DND-41 (cell line): ENCODE results near the gene OTOR.
A peak's percentile ranks its signal among the peaks of the same experiment; 100 is the strongest.

Experiments
- ATAC-seq: fragments of 200-7000 bp; cut with Tn5 transposase; 3 replicates; pipeline ENCODE4 v1.9.1; 2021; ENCODE audit warnings: low read depth; ENCODE audit not compliant: insufficient read depth
- DNase-seq: peaks from one replicate; pipeline ENCODE4 v3.0.0-alpha.2; 2020
- H2AFZ ChIP-seq: 2 replicates; pipeline ENCODE4 v1.6.0; 2012; ENCODE audit warnings: low read depth, low read length
- H3K27ac ChIP-seq: 2 replicates; pipeline ENCODE4 v1.5.1; 2012; ENCODE audit warnings: low read length, inconsistent platforms
- H3K27me3 ChIP-seq: fragments of 200-600 bp; sonication (generic); 2 replicates; pipeline ENCODE4 v1.6.0; 2012; ENCODE audit warnings: low read length, mild to moderate bottlenecking, inconsistent platforms; ENCODE audit not compliant: insufficient read depth, poor library complexity
- H3K36me3 ChIP-seq: 2 replicates; pipeline ENCODE4 v1.5.1; 2012; ENCODE audit warnings: low read length, inconsistent platforms; ENCODE audit not compliant: insufficient read depth
- H3K4me1 ChIP-seq: 2 replicates; pipeline ENCODE4 v1.5.1; 2012; ENCODE audit warnings: mild to moderate bottlenecking, low read length; ENCODE audit not compliant: insufficient read depth
- H3K4me2 ChIP-seq: 2 replicates; pipeline ENCODE4 v1.6.0; 2012; ENCODE audit warnings: mild to moderate bottlenecking, moderate library complexity, low read length, inconsistent platforms; ENCODE audit not compliant: insufficient read depth
- H3K4me3 ChIP-seq, 2 experiments: fragments of 200-600 bp in 1 of 2; shearing (Covaris generic) in 1 of 2; 2 replicates each; pipeline ENCODE4 v1.5.1; 2012 to 2016; ENCODE audit warnings: inconsistent platforms in 2 of 2, low read length in 2 of 2, mild to moderate bottlenecking in 2 of 2, low read depth in 1 of 2, moderate library complexity in 1 of 2
- H3K79me2 ChIP-seq: 2 replicates; pipeline ENCODE4 v1.6.0; 2012; ENCODE audit warnings: low read length, inconsistent platforms; ENCODE audit not compliant: insufficient read depth
- H3K9ac ChIP-seq: 2 replicates; pipeline ENCODE4 v1.6.0; 2012; ENCODE audit warnings: low read depth, mild to moderate bottlenecking, inconsistent platforms, low read length, moderate library complexity
- H3K9me3 ChIP-seq: 2 replicates; pipeline ENCODE4 v1.5.1; 2012; ENCODE audit warnings: low read length, moderate library complexity, mild to moderate bottlenecking, inconsistent platforms; ENCODE audit not compliant: insufficient read depth, severe bottlenecking
- H4K20me1 ChIP-seq: 2 replicates; pipeline ENCODE4 v1.6.0; 2012; ENCODE audit warnings: low read length; ENCODE audit not compliant: insufficient read depth
- CTCF ChIP-seq: IDR thresholded peaks from 2 replicates; pipeline ENCODE4 v1.5.1; 2012; ENCODE audit warnings: borderline replicate concordance, low read length, moderate library complexity, mild to moderate bottlenecking; ENCODE audit not compliant: poor library complexity, severe bottlenecking; ENCODE audit errors: extremely low read depth
- EZH2 ChIP-seq: IDR thresholded peaks from 3 replicates; pipeline ENCODE4 v1.6.1; 2012; ENCODE audit warnings: borderline replicate concordance, low read depth, mild to moderate bottlenecking, moderate library complexity, low read length, inconsistent platforms; ENCODE audit not compliant: severe bottlenecking

Gene OTOR

GRCh38 chr20:16759181-16759563 lies 11.0 kb downstream of the OTOR start:
- no peaks in the 10 kb centered on the region for H3K79me2 ChIP-seq
- ATAC-seq (no peak), DNase-seq (no peak)
- H3K4me2 ChIP-seq, result no peak overlapping the region
- no peaks in the 10 kb centered on the region for H3K36me3 ChIP-seq
- no peak overlapping the region for H3K9ac ChIP-seq
- H3K4me3 ChIP-seq, result no peak overlapping the region
- H3K27me3 ChIP-seq, result peaks cover 15% of the 10 kb centered on the region
- no peaks in the 10 kb centered on the region for H4K20me1 ChIP-seq
- H3K9me3 ChIP-seq, result no peaks in the 10 kb centered on the region
- no peak overlapping the region for H3K27ac ChIP-seq
- TF ChIP-seq CTCF (no peak), EZH2 (no peak)
- no peaks in the 10 kb centered on the region for H3K4me1 ChIP-seq
- H2AFZ ChIP-seq, result no peak overlapping the region

DNA sequence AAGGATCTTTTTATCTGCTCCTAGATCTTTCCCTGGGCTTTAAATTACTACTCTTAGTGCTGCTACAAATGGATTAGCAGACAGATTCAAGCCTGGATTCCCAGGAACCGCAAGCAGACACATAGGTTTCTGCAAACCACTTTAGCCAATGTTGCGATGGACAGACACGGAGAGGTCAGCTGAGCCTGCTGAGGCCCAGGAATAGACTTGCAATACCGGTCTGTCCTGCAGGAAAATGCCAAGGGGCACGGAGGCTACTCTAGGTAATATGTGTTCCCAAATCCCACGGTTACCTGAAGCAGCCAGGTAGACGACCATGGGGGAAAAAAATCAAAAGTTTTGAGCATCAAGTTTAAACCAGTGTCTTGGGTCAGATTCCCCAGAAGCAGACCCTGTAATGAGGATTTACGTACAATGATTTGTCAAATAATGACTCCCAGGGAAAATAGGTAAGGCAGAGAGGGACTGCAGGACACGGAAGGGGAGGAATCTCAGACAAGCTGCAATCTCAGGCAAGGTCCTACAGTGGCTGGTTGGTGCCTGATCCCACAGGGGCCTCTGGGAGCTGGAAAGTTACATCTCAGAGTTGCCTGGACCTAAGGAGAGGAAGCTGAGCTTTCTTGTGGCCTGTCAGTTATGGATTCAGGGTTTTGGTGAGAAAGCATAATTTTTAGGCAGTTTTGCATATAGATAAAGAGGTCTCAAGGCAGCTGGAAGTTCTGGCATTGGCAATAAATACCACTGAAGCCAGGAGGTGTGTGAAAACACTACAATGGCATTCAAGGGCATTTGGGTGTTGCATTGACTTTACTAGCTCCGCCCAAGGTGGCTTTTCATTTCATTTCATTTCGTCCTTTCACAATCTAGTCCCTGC lies 12.5 kb downstream of the OTOR start:
- ATAC-seq, result no peak

GRCh38 chr20:16761305-16761829 lies 13.2 kb downstream of the OTOR start:
- no peaks in the 10 kb centered on the region for H3K36me3 ChIP-seq
- H3K4me3 ChIP-seq, result no peak overlapping the region
- no peak overlapping the region for H3K9ac ChIP-seq
- H3K79me2 ChIP-seq, result no peaks in the 10 kb centered on the region
- no peak overlapping the region for H3K27ac ChIP-seq
- no peak overlapping the region for H2AFZ ChIP-seq
- H3K9me3 ChIP-seq, result no peaks in the 10 kb centered on the region
- peak; percentile 31 for DNase-seq
- peaks cover 24% of the 10 kb centered on the region for H3K27me3 ChIP-seq
- ATAC-seq, result peak; percentile 47; the same call in 1 of the 3 replicates
- H4K20me1 ChIP-seq, result no peaks in the 10 kb centered on the region
- no peak overlapping the region for H3K4me2 ChIP-seq
- H3K4me1 ChIP-seq, result no peaks in the 10 kb centered on the region
- TF ChIP-seq EZH2 (no peak), CTCF (peak; percentile 73)

More for the DNA sequence above, 12.5 kb downstream of the OTOR start:
- no peak overlapping the region for H3K27ac ChIP-seq
- no peak for TF ChIP-seq CTCF
- no peak for TF ChIP-seq EZH2
- H3K9me3 ChIP-seq, result no peaks in the 10 kb centered on the region
- no peak overlapping the region for H3K4me3 ChIP-seq
- no peaks in the 10 kb centered on the region for H3K36me3 ChIP-seq
- H3K79me2 ChIP-seq, result no peaks in the 10 kb centered on the region
- H3K4me2 ChIP-seq, result no peak overlapping the region
- no peaks in the 10 kb centered on the region for H4K20me1 ChIP-seq
- H3K4me1 ChIP-seq, result no peaks in the 10 kb centered on the region
- peaks cover 22% of the 10 kb centered on the region for H3K27me3 ChIP-seq
- no peak for DNase-seq
- H2AFZ ChIP-seq, result no peak overlapping the region
- H3K9ac ChIP-seq, result no peak overlapping the region
